GM21515 (cell line): ENCODE results near the gene MIA3.

Experiments
- ATAC-seq: cut with Tn5 transposase; IDR thresholded peaks from one replicate; pipeline ENCODE4 v1.9.1; 2021; ENCODE audit not compliant: unreplicated experiment

The MIA3 gene

GRCh38 chr1:222620566-222620965 is 2.7 kb downstream of the MIA3 start:
- peak; percentile 33 for ATAC-seq

GRCh38 chr1:222622765-222623164 is 4.9 kb downstream of the MIA3 start:
- no peak for ATAC-seq

- ATAC-seq, result no peak
These were observed 5.6 kb downstream of the MIA3 start for GRCh38 chr1:222623458-222623857.

GRCh38 chr1:222624214-222624613 is 6.3 kb downstream of the MIA3 start:
- no peak for ATAC-seq

- ATAC-seq, result no peak
These were observed 9.3 kb downstream of the MIA3 start for GRCh38 chr1:222627232-222627631.

- no peak for ATAC-seq
These were observed 12.1 kb downstream of the MIA3 start for GRCh38 chr1:222629921-222630535.

- no peak for ATAC-seq
These were observed 13.8 kb downstream of the MIA3 start for GRCh38 chr1:222631611-222632208.

GRCh38 chr1:222632749-222633148 is 14.9 kb downstream of the MIA3 start:
- no peak for ATAC-seq

GRCh38 chr1:222634180-222635013 is 16.5 kb downstream of the MIA3 start:
- peak; percentile 80 for ATAC-seq

- ATAC-seq, result no peak
These were observed 23.5 kb downstream of the MIA3 start for GRCh38 chr1:222641269-222641948.

- no peak for ATAC-seq
These were observed 24.6 kb downstream of the MIA3 start for GRCh38 chr1:222642468-222642867.

GRCh38 chr1:222643606-222643937 is 25.7 kb downstream of the MIA3 start:
- no peak for ATAC-seq

GRCh38 chr1:222643938-222644635 is 26.2 kb downstream of the MIA3 start:
- peak; percentile 99 for ATAC-seq

- no peak for ATAC-seq
These were observed 26.7 kb downstream of the MIA3 start for GRCh38 chr1:222644636-222644980.

GRCh38 chr1:222652676-222653075 is 34.8 kb downstream of the MIA3 start:
- no peak for ATAC-seq

- peak; percentile 70 for ATAC-seq
These were observed 35.4 kb downstream of the MIA3 start for GRCh38 chr1:222653178-222653827.

GRCh38 chr1:222654849-222655248 is 37.0 kb downstream of the MIA3 start:
- peak; percentile 95 for ATAC-seq

- no peak for ATAC-seq
These were observed 38.7 kb downstream of the MIA3 start for GRCh38 chr1:222656391-222657155.

- ATAC-seq, result no peak
These were observed 40.0 kb downstream of the MIA3 start for GRCh38 chr1:222657899-222658298.

- ATAC-seq, result no peak
These were observed 45.6 kb downstream of the MIA3 start for GRCh38 chr1:222663431-222663934.
